ENCODE results near the gene LDLRAD4.

Gene LDLRAD4

DNA sequence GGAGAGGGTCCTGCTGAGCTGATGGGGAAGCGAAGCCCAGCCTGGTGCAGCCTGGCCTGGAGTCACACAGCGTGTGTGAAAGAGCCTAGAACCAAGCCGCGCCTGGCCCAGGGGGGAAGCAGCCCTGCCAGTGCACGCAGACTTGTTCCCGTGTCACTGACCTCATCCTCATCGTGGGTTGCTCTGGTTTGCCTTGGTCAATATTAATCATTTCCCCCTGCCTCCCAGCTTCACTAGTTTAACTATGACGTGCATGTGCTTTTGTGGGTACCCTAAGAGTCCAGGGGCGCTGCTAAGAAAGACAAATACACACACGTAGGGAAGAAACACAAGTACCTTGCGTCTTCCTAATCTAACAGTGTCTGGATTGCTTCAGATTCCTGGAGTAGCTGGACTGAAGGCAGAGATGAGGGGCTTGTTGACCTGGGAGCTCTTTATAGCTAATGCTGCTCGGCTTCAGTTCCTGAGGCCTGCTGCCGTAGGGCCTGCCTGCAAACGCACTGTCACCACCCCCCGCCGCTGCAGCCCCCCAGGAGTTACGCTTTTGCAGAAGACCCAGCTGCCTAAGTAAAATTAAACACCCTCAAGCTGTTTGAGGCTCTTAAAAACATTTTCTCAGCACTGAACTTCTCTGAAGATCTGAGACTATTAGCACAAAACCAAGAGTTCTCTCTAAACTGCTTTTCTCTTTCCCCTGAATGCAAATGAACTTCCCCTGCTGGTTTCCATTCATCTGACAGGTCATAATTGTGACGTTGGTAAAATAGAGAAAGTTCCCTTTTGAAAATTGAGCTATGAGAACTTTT, 348.6 kb downstream of the LDLRAD4 start:
- DNase-seq, result no peak

DNA sequence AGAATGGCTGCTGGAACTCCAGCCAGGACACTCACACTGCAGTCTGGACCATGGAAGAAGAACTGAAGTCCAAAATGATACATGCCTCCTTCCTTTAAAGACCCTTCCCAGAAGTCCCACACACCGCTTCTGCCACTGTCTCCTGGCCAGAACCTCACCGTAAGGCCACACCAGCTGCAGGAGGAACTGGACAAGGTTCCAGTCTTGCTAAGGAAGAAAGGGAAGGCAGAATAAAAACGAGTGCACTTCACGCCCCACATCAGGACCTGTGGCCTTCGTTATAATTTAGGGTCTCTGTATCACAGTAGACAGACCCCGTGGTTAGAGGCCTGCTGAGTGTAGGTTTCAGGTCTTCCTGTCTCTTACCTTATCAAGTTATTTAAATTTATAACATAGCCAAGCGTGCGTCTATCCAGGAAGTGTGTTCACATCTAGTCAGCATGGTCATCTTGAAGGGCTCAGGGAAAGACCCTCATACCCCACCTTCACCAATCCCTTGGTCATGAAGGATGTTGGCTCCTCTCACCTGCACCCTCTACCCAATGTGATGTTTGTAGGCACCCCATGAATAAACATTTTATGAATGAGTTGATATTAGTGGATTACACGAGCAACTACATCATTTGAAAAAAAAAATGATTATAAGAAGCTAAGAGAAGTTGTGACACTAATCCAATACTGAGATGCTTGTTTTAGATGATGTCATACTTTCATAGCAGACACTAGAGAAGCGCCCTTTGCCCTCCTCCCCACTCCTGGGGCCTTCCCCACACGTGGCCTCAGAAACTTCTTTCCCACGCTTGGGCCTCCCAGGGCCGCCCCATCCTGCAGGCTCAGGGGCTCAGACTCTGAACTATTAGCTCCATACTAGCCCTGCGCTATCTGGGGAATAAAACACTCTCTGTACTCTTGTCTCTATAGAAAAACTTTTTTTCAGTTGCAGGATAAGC, 350.2 kb downstream of the LDLRAD4 start:
- DNase-seq, result no peak

DNA sequence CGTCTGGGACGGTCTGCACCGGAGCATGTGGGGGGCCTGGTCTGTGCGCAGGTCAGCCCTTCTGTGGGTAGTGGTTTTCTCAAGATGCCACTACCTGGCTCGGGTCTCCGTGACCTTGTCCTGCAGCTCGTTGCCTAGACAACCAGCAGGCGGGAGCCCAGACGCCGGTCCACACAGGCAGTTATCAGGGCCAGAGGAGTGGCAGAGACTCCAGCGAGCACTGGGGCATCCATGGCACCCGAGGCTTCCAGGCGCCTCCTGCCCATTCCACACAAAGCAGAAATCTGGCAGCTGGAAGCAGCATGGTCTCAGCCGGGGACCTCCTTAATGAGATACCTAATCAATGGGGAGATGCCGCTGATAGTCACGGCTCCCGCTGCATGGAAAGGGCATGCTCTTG, 351.7 kb downstream of the LDLRAD4 start:
- DNase-seq, result no peak

DNA sequence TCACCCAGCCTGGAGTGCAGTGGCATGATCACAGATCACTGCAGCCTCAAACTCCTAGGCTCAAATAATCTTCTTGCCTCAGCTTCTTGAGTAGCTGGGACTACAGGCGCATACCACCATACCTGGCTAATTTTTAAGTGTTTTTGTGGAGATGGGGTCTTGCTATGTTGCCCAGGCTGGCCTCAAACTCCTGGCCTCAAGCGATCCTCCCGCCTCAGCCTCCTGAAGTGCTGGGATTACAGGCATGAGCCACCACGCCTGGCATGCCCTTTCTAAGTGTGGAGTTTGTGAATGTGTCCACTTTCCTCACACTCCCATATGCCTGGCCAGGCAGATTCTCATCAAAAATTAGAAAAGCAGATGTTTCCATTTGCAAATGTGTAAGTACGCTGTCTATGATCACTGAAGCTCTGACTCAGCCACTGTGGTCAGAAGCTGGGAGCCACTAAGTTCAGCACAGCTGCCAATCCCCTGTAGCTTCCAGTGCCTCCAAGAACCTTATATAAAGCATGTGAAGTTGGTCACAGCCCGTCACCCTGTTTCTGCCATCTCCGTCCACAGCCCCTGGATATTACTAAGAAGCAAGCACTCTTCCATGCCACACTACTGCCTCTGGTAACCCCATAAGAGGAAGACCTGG, 352.4 kb downstream of the LDLRAD4 start:
- DNase-seq, result no peak

DNA sequence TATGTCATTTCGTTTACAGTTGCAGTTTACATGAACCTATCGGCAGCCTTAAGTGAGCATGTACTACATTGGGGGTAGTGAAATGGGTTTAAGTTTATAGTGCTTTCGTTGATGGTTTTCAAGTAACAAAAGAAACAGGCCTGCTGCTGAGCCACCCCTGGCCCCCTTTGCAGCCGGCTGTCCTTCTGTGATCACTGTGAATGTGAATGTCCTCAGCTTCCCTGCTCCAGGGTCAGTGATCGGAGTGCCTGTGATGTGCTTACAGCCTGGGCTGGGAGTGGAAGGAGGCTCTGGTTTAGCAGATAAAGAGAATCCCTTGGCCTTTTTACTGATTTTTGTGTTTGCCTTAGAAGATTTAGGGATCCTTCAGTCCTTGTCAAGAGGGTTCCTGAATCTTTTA, 353.6 kb downstream of the LDLRAD4 start:
- no peak for DNase-seq

DNA sequence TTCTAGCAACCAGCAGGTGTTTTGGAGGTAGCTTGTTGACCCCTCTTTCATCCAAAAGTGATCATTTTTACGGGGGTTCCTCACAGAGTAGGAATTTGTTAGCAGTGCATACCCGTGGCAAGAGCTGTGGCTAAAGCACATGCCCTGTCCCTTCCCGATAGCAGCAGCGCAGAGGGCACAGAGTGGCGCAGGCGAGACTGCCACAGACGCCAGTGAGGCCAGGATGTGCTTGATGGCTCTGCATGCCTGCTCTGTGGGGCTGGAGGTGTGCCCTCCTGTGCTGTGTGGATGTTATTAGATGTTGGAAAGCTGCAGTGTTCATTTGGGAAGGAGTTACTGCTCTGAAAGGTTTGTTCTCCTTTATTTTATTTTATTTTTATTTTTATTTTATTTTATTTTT, 354.2 kb downstream of the LDLRAD4 start:
- no peak for DNase-seq

DNA sequence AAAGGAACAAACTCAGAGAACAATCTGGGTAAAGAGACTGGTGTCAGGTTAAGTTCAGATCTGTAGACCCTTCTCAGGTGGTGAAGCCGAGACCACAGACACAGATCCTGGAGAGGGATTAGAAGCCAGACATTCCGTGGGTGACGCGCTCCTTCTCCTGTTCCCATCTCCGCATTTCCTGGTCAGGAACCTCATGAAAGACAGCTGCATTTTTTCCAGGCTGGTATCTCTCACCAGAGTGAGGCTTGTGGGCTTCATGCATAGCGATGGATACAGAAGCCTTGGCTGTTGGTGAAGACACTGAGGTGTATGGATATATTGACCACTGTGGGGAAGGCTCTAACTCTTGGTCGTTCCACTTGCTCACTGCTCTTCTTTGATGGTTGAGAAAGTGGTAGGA, 355.2 kb downstream of the LDLRAD4 start:
- no peak for DNase-seq

DNA sequence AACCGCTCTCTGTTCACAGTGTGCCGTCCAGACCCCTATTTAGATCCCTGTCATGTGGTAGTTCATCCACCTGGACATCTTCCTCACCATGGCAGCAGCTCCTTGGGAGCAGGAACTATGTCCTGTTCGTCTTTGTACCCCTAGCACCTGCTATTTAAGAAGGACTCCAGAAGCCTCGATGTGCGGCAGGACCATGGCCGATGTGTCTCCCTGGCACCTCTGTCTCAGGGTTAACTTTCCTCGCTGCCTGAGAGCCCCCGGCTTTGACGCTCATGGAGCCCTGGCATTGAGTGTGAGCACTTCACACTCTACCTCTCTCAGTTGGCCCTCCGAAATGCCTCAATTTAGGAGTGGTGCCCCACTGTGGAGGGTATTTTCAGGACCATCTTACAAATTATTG, 355.8 kb downstream of the LDLRAD4 start:
- DNase-seq, result no peak

DNA sequence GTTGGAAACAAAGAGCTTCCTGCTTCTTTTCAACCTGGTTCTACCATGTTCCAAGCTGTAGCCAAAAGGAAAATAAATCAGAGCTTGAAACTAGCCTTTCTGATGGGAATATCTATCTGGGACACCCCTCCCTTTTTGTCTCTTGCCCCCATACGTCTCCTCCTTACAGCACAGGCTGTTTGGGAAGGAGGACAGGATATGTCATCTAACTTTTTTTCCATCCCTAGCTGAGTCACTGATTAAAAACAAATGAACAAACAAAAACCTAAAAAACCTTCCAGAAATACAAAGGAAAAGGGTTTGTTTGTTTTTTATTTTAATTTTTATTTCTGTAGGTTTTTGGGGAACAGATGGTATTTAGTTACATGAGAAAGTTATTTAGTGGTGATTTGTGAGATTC, 356.2 kb downstream of the LDLRAD4 start:
- DNase-seq, result no peak

DNA sequence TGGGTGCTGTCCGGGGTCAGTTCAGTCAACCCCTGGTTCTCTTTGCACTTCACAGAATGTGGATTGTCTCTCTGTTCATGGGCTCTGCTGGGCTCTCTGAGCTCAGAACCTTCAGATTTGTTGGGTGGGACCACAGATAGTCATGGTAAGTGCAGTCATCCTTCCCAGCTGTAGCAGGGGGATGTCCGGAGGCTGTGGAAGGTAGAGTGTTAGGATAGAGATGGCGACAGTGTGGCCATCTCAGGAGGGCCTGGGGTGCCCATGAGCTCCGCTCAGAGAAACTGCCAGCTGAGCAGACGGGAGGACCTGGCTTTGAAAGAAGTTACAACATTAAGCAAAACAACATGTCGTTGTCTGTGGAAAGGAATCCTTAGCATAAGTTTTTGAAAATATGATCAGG, 358.0 kb downstream of the LDLRAD4 start:
- no peak for DNase-seq

DNA sequence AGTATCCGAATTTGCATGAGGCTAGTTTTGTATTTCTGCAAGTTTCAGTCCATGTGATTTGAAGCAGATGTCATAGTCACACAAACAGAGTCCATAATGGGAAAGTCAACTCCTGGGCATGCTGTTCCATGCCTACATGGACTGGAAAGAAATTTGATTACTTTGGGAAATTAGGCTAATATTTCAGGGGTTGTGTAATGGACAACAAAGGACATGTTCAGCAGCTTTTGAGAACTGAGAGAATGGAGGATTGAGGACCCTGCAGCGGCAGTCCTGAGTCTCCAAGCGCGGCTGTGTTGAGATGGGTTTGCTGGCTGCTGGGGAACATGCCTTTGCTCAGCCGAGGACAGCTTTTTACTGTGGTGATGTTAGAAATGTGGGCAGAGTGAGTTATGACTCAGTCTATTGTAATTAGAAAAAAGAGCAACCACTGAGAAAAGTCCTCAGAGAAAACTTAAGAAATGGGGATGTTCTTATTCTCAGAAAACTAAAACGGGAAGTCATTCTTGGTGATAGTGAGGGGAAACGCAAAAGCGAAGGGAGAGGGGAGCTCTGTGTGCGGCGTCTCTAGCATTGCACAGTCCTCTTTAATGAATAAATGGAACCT, 358.6 kb downstream of the LDLRAD4 start:
- DNase-seq, result no peak

DNA sequence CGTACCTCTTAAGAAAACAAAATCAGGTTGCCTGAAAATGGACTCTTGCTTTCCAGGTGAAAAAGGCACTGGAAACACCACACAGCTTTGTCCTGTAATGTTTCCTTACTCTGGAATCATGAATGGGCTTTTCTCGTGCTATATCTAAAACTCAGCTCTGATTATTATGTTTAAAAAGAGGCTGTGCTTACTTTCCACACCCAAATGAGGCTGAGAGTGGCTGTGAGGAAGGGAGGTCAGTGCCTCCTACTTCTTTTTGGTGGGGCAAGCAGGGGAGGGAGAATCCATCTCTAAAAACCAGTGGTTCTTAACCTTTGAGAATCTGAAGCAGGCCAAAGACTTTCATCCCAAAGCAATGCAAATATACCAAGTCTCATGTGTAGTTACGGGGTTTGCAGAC, 359.2 kb downstream of the LDLRAD4 start:
- no peak for DNase-seq

DNA sequence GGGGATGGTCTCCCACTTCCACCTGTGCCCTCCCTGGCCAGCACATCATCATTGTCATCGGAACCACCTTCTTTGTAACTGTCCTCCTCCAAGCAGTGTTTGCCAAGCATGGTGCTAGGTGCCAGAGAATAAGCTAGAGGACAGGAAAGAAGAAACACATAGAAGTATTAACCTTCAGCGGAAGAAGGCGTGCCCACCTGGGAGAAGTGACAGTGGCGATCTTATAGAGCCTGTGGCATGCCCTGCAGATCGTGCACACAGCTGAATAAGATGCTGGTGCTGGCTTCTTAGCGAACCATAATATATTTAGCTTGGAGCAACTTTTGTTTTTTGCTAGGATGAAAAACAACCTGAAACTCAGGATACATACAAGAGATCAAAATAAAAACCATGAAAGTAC, 359.8 kb downstream of the LDLRAD4 start:
- DNase-seq, result no peak

DNA sequence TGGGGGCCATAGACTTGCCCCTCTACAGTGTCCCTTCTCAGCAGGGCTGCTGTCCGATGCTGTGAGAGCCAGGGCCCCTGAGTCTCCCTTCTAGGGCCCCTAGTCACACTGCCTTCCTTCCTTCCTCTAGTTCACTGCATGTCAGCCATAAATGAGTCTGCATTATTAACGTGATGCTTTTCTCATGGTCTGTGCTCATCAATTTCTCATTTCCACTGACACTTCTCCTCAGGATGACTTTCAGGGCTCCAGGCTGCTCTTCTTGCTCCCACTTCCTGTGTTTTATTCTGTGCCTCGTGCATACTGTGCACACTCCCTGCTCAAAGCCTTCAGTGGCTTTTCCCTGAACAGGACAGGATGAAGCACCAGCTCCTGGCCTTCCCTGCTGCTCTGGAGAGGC, 361.3 kb downstream of the LDLRAD4 start:
- no peak for DNase-seq

DNA sequence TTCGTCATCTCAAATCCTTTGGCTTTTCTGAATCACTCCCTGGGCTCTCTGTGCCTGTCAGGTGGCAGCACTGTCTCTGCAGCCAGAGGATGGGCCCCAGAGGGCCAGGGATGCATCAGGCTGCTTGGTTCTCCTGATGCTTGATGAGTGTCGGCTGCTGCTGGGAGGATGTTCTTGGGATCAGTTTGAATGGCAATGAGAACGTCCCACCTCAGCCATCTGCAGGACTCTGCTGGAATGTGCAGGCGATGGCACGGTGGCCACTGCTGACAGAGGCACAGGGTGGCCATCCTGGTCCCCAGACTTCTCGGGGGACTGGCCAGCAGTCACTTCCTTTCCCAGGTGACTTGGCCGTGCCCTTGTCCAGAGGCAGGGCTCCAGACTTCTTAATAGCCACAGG, 361.8 kb downstream of the LDLRAD4 start:
- no peak for DNase-seq

DNA sequence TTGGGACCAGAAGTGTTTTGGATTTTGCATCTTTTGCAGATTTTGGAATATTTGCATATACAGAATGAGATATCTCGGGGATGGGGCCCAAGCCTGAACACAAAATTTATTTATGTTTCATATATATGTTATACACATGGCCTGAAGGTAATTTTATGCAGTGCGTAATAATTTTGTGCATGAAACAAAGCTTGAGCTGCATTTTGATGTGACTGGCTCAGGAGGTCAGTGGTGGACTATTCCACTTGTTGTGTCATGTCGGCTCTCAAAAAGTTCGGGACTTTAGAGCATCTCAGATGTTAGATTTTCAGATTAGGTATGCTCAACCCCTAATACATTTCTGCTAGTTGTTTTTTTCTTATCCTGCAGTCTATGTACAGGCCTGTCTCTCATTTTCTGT, 362.4 kb downstream of the LDLRAD4 start:
- no peak for DNase-seq

DNA sequence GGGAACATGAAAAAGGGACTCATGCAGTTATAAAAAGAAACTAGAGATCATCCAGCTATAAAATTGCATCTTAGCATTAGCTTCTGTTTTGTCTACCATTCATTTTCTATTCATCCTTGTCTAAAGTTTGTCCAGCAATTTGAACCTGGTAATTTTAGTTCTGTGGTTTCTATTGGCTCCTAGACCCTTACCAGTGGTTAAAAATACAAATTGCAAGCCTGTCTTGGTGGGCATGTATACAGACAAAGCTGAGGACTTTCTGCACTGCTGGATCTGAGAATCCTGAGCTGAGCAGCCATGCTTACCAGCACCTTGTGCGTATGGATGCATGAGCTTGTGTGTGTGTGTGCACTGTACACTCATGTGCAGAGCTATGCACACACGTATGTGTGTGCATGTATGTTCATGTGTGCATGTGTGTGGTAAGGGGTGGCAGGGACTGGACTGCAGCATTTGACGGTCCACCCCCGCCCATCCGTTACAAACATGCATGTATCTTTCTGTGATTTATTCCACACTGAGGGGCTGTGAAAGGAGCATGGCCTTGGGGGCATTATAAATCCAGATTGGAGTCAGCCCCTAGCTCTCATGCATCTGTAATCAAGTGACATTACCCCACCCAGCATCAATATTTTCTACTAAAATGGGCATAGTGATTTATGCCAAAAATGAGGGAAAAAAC, 363.1 kb downstream of the LDLRAD4 start:
- DNase-seq, result no peak

DNA sequence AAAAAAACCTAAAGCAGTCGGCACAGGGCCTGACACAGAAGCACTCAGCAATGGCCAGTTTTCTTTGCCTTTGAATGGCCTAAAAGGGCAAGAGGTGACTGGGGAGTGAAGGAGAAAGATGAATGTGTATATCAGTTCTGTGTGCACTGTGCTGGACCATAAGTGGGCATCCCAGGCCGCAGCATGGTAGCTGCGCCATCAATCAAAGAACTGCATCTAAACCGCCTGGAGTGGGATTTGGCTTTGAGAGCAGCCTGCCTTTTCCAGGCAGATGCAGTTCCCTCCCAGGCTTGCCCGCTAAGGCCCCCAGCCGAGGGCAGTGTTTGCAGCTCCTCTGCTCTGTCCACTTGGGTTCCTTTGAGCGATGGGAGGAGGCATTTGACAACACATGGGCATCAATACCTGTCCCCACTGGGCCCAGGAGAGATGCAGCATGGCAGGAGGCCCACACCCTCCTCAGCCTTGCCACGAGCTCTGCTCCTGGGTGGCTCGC, 363.7 kb downstream of the LDLRAD4 start:
- no peak for DNase-seq

DNA sequence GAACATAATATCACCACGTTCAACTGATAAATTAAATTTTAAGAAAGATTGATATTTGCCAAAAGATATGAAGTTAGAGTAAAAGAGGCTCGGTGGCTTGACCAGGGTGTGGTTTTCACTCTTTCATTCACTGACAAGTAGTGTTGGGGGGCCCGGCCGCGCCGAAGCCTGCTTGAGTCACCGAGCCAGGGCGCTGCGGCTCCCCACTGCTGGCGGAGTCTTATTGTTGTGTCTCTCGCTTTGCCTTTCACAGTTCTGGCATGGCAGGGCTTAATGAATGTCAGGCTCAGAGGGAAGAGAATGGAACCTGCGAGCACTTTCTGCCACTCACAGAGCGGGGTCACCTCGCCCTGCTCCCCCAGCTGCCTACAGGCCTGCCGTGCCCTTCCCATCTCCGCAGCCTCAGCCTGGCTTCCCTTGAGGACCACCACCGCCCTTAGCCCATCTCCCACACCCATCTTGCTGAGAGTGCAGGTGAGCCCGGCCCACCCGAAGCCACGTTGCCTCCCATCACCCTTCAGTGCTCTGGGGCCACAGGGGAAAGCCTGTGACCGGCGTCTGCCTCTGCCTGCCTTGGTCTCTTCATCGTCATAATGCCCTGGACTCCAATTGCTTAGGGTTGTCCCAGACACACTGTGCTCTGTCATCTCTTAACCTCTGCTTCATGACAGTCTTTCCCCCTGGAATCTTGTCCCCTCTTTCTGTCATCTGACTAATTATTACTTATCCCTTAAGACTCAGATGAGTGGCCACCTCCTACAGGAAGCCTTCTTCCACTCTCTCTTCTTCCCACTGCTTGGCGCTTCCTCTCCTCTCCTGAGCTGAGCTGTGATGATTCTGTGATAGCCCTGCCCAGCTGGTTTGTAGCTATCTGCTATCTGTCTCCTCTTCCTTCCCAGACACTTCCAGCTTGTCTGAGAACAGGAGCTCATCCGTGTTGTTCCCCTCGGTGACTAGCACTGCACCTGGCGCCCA, 365.3 kb downstream of the LDLRAD4 start:
- no peak for DNase-seq

DNA sequence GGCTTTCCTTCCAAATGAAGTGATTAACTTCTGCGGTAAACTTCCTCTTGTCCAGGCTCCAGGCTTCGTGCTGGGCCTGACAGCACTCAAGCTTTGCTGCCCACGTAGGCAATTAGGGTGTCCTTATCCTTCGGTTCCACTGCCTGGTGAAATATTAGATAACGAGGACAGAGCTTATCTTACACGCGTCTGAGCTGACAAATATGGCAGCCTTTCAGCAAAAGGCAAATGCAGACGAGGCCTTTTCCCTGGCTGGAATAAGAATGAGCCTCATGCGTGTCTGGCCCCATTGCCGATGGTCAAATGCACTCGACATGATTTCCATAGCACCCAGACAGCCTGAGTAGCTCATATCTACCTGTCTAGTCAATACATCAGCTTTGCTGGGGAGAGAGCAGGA, 366.3 kb downstream of the LDLRAD4 start:
- DNase-seq, result no peak

Measured in DMS79 (cell line).